SW 1271 (cell line): Measurements from ENCODE around the gene RAB43.

Experiments
- DNase-seq, 2 experiments: peaks; one replicate each; lab custom pipeline; 2025; lab: John Stamatoyannopoulos, UW

Gene RAB43

DNA sequence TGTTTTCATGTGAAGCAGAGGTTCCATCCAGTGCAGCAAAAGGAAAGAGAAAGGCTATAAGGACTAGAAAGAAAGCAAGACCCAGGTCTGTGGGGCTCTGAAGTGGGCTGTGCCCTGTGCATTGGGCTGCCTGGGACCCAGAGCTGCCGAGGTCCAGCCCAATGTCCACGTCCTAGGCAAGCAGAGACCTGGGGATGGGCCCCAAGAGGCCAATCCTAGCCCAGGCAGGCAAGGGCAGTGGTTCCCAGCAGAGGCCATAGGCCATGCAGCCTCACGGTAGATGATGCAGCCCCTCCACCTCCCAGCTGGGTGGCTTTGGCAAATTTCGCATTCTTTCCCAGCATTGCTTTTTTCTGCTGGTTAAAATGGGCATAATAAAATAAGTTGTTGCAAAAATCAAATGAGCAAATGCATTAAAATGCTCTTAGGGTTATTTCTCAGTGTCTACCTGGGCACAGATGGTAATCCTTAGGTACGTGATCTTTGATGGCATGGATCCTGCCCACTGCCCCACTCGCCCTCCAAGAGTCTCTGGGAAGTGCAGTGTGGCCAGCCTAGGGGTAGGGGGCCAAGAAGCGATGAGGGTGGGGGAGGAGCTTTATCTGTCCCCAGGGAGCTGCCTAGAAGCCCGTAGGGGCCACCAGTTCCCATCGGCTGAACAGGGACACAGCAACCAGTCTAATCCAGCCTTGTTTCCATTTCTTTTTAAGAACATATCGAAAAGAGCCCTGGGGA, 83.3 kb downstream of the RAB43 start:
- no peak for DNase-seq
